Upper lobe of left lung (tissue), 4 donors: Measurements from ENCODE around the gene PTPRN2.

ENCODE experiments used
- CTCF ChIP-seq, 6 experiments: fragments of 450-650 bp in 4 of 6; fragments of 200-600 bp in 2 of 6; sonication (generic) in 2 of 6; IDR thresholded peaks; one replicate each; pipeline ENCODE4 v1.5.1; 2016 to 2019; ENCODE audit warnings: antibody characterized with exemption in 6 of 6
- EP300 ChIP-seq, 4 donors: sonication (generic); formaldehyde crosslinking; IDR thresholded peaks; one replicate each; pipeline ENCODE4 v1.5.1; 2017; ENCODE audit warnings: antibody characterized with exemption in 4 of 4, control low read depth in 2 of 4
- POLR2A ChIP-seq, 4 donors: fragments of 450-650 bp; IDR thresholded peaks; one replicate each; pipeline ENCODE4 v1.5.1; 2016 to 2017; ENCODE audit warnings: antibody characterized with exemption in 4 of 4, mild to moderate bottlenecking in 2 of 4
- POLR2AphosphoS5 ChIP-seq, 2 donors: sonication (generic); formaldehyde crosslinking; IDR thresholded peaks; one replicate each; pipeline ENCODE4 v1.5.1; 2017; ENCODE audit warnings: antibody characterized with exemption in 2 of 2

GRCh38 chr7:157954901-157955300, 632.7 kb downstream of the PTPRN2 start:
- no peak for TF ChIP-seq CTCF (IDR thresholded peaks at IDR 0.05)
- no peak for TF ChIP-seq POLR2A (IDR thresholded peaks at IDR 0.05)
- no peak for TF ChIP-seq POLR2AphosphoS5 (IDR thresholded peaks at IDR 0.05)
- no peak for TF ChIP-seq EP300 (IDR thresholded peaks at IDR 0.05)
